ENCODE measurements around the gene ACKR1.
A peak's percentile ranks its signal among the peaks of the same experiment; 100 is the strongest.

Gene ACKR1

GRCh38 chr1:159187647-159188374 lies 16.9 kb upstream of the ACKR1 start:
- DNase-seq (ENCODE audit: low spot score) = no peak

- DNase-seq (ENCODE audit: low spot score) = no peak
These were observed 16.3 kb upstream of the ACKR1 start for GRCh38 chr1:159188375-159188788.

- no peak for DNase-seq (ENCODE audit: low spot score)
These were observed 14.2 kb upstream of the ACKR1 start for GRCh38 chr1:159190441-159190840.

GRCh38 chr1:159196543-159196942 lies 8.1 kb upstream of the ACKR1 start:
- no peak for DNase-seq (ENCODE audit: low spot score)

- DNase-seq (ENCODE audit: low spot score) = peak; percentile 28
These were observed 6.8 kb upstream of the ACKR1 start for GRCh38 chr1:159197561-159198557.

- DNase-seq (ENCODE audit: low spot score) = no peak
These were observed 4.8 kb upstream of the ACKR1 start for GRCh38 chr1:159199901-159200300.

GRCh38 chr1:159200769-159201168 lies 3.9 kb upstream of the ACKR1 start:
- no peak for DNase-seq (ENCODE audit: low spot score)

- no peak for DNase-seq (ENCODE audit: low spot score)
These were observed 3.0 kb upstream of the ACKR1 start for GRCh38 chr1:159201642-159202041.

- DNase-seq (ENCODE audit: low spot score) = no peak
These were observed 1.1 kb upstream of the ACKR1 start for GRCh38 chr1:159203610-159204009.

GRCh38 chr1:159205225-159205624 lies 550 bp downstream of the ACKR1 start:
- no peak for DNase-seq (ENCODE audit: low spot score)

GRCh38 chr1:159206110-159206509 lies 1.4 kb downstream of the ACKR1 start:
- no peak for DNase-seq (ENCODE audit: low spot score)

GRCh38 chr1:159207080-159207479 lies 2.4 kb downstream of the ACKR1 start:
- no peak for DNase-seq (ENCODE audit: low spot score)

GRCh38 chr1:159207774-159208173 lies 3.1 kb downstream of the ACKR1 start:
- no peak for DNase-seq (ENCODE audit: low spot score)

GRCh38 chr1:159208175-159208825 lies 3.6 kb downstream of the ACKR1 start:
- DNase-seq (ENCODE audit: low spot score) = no peak

GRCh38 chr1:159209061-159209460 lies 4.4 kb downstream of the ACKR1 start:
- DNase-seq (ENCODE audit: low spot score) = no peak

GRCh38 chr1:159211331-159212136 lies 6.9 kb downstream of the ACKR1 start:
- no peak for DNase-seq (ENCODE audit: low spot score)

GRCh38 chr1:159212596-159212995 lies 7.9 kb downstream of the ACKR1 start:
- DNase-seq (ENCODE audit: low spot score) = no peak

- peak; percentile 36 for DNase-seq (ENCODE audit: low spot score)
These were observed 9.6 kb downstream of the ACKR1 start for GRCh38 chr1:159214149-159214760.

GRCh38 chr1:159218649-159219636 lies 14.3 kb downstream of the ACKR1 start:
- no peak for DNase-seq (ENCODE audit: low spot score)

All from HuH-7.5 (cell line).